HepG2 (cell line): ENCODE results near the gene PIGL. TPM values are rescaled to one million over a fixed set of nuclear protein-coding genes. Genes with fewer than 3 reads are reported as not detected.

Experiments used
- ATAD3A ChIP-seq: sonication (generic); formaldehyde crosslinking; IDR thresholded peaks from 2 replicates; pipeline ENCODE4 v1.4.0; 2020; ENCODE audit warnings: missing genetic modification reagents
- CHD4 ChIP-seq: fragments of 200-600 bp; sonication (generic); IDR thresholded peaks from 2 replicates; pipeline ENCODE4 v1.7.0; 2017; ENCODE audit warnings: mild to moderate bottlenecking, low read length, borderline replicate concordance
- HNF4G ChIP-seq, 2 experiments: sonication (generic) in 1 of 2; formaldehyde crosslinking in 1 of 2; IDR thresholded peaks; 2 replicates each; pipeline versions ENCODE4 v1.4.0 to v1.6.1; 2011 to 2020; ENCODE audit warnings: borderline replicate concordance in 2 of 2, low read depth in 2 of 2, mild to moderate bottlenecking in 2 of 2, low read length in 1 of 2, missing genetic modification reagents in 1 of 2, moderate library complexity in 1 of 2
- HNRNPLL ChIP-seq: fragments of 200-400 bp; formaldehyde crosslinking; IDR thresholded peaks from 2 replicates; pipeline ENCODE4 v1.6.1; 2017; ENCODE audit warnings: mild to moderate bottlenecking, low read depth, low read length; ENCODE audit not compliant: poor library complexity, severe bottlenecking
- MEF2D ChIP-seq: sonication (generic); formaldehyde crosslinking; IDR thresholded peaks from 2 replicates; pipeline ENCODE4 v1.5.1; 2020; ENCODE audit warnings: mild to moderate bottlenecking, missing genetic modification reagents
- NBN ChIP-seq: fragments of 450-650 bp; conservative IDR thresholded peaks from 2 replicates; pipeline ENCODE4 v1.6.1; 2017
- PHF21A ChIP-seq: sonication (generic); formaldehyde crosslinking; IDR thresholded peaks from 2 replicates; pipeline ENCODE4 v1.5.0; 2020; ENCODE audit warnings: mild to moderate bottlenecking, missing genetic modification reagents
- ZNF780A ChIP-seq: sonication (generic); formaldehyde crosslinking; IDR thresholded peaks from 2 replicates; pipeline ENCODE4 v1.8.0; 2022; ENCODE audit warnings: mild to moderate bottlenecking, missing genetic modification reagents, moderate library complexity
- ZNF790 ChIP-seq: sonication (generic); formaldehyde crosslinking; IDR thresholded peaks from 2 replicates; pipeline ENCODE4 v1.8.0; 2022; ENCODE audit warnings: missing genetic modification reagents, mild to moderate bottlenecking, borderline replicate concordance
- polyA plus RNA-seq, 8 experiments: library from polyadenylated mRNA; depleted of rRNA in 3 of 8; stranded (reverse) in 7 of 8; unstranded in 1 of 8; fragments of >200 nt; fragmentation: Illumina TruSeq in 4 of 8; extraction: Trizol in 4 of 8; gene quantifications; 2 replicates each; pipeline versions ENCODE4 v1.2.1 to v1.2.3, GENCODE V29; 2011 to 2016; ENCODE audit warnings: low read depth in 4 of 8, missing spikeins in 1 of 8, mixed read lengths in 1 of 8; ENCODE audit not compliant: insufficient read depth in 1 of 8
- total RNA-seq, 5 experiments: library from RNA; depleted of rRNA; stranded (reverse); fragments of >200 nt; fragmentation: Illumina TruSeq; extraction: Trizol; gene quantifications; 2 replicates each; pipeline ENCODE4 v1.2.3, GENCODE V29; 2016; ENCODE audit warnings: low read depth in 1 of 5
- TF ChIP-seq, protein P1 (sequence below), 2 experiments: sonication (generic) in 1 of 2; formaldehyde crosslinking in 1 of 2; IDR thresholded peaks; 2 replicates each; pipeline versions ENCODE4 v1.4.0 to v1.6.1; 2016 to 2020; ENCODE audit warnings: borderline replicate concordance in 1 of 2, low read depth in 1 of 2, mild to moderate bottlenecking in 1 of 2, missing genetic modification reagents in 1 of 2
- TF ChIP-seq, protein P2 (sequence below): sonication (generic); formaldehyde crosslinking; IDR thresholded peaks from 2 replicates; pipeline ENCODE4 v1.4.0; 2020; ENCODE audit warnings: missing genetic modification reagents
- TF ChIP-seq, protein P3 (sequence below): sonication (generic); formaldehyde crosslinking; IDR thresholded peaks from 2 replicates; pipeline ENCODE4 v1.4.0; 2020; ENCODE audit warnings: missing genetic modification reagents
- TF ChIP-seq, protein P4 (sequence below): sonication (generic); formaldehyde crosslinking; IDR thresholded peaks from 2 replicates; pipeline ENCODE4 v1.8.0; 2022; ENCODE audit warnings: missing genetic modification reagents, mild to moderate bottlenecking, inconsistent platforms, borderline replicate concordance
- TF ChIP-seq, protein P5 (sequence below): sonication (generic); formaldehyde crosslinking; IDR thresholded peaks from 2 replicates; pipeline ENCODE4 v1.9.0; 2022; ENCODE audit warnings: low read depth, missing genetic modification reagents

PIGL gene
- total and polyA plus RNA-seq, 2 of the 13 experiments (the other 11 are each of a cell fraction or from before 2014, with no cell fraction given): 28.5 to 63.8 TPM

DNA sequence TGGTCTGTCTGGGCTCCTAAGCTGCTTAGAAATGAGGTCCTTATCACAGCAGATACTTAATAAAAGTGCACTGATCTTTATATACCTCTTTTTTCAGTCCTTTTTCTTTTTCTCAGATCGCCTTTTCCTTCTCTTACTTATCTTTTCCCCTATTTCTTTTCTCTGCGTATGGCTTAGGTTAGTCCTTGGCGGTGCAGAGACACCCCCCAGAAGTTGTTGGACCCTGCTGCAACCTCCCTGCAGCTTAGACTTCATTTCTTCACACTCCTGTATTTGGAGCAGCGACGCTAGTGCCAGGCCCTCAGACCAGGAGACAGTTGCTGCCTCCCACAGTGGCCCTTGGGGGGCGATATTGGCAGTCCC lies 68.6 kb downstream of the PIGL start (continued):
- TF ChIP-seq, protein P1, sequence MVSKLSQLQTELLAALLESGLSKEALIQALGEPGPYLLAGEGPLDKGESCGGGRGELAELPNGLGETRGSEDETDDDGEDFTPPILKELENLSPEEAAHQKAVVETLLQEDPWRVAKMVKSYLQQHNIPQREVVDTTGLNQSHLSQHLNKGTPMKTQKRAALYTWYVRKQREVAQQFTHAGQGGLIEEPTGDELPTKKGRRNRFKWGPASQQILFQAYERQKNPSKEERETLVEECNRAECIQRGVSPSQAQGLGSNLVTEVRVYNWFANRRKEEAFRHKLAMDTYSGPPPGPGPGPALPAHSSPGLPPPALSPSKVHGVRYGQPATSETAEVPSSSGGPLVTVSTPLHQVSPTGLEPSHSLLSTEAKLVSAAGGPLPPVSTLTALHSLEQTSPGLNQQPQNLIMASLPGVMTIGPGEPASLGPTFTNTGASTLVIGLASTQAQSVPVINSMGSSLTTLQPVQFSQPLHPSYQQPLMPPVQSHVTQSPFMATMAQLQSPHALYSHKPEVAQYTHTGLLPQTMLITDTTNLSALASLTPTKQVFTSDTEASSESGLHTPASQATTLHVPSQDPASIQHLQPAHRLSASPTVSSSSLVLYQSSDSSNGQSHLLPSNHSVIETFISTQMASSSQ (IDR thresholded peaks at IDR 0.05; ENCODE audit: low read depth): no peak
- TF ChIP-seq, protein P1 (CRISPR knock-in tag; IDR thresholded peaks at IDR 0.05; ENCODE audit: borderline replicate concordance): no peak
- TF ChIP-seq ZNF780A (CRISPR knock-in tag) (peak; percentile 53; the same call in 1 of the 2 replicates), MEF2D (CRISPR knock-in tag) (no peak), HNRNPLL (no peak), NBN (no peak), CHD4 (0 out of 2 replicates have a peak, but pooled peaks have one; percentile 10), ATAD3A (CRISPR knock-in tag) (no peak), HNF4G (IDR thresholded peaks at IDR 0.05; ENCODE audit: borderline replicate concordance, low read depth, low read length) (no peak), HNF4G (CRISPR knock-in tag; IDR thresholded peaks at IDR 0.05; ENCODE audit: borderline replicate concordance, low read depth) (no peak), PHF21A (CRISPR knock-in tag) (no peak), ZNF790 (CRISPR knock-in tag) (no peak)
- TF ChIP-seq, protein P2, sequence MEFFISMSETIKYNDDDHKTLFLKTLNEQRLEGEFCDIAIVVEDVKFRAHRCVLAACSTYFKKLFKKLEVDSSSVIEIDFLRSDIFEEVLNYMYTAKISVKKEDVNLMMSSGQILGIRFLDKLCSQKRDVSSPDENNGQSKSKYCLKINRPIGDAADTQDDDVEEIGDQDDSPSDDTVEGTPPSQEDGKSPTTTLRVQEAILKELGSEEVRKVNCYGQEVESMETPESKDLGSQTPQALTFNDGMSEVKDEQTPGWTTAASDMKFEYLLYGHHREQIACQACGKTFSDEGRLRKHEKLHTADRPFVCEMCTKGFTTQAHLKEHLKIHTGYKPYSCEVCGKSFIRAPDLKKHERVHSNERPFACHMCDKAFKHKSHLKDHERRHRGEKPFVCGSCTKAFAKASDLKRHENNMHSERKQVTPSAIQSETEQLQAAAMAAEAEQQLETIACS (CRISPR knock-in tag): 0 out of 2 replicates have a peak, but pooled peaks have one; percentile 37
- TF ChIP-seq, protein P3, sequence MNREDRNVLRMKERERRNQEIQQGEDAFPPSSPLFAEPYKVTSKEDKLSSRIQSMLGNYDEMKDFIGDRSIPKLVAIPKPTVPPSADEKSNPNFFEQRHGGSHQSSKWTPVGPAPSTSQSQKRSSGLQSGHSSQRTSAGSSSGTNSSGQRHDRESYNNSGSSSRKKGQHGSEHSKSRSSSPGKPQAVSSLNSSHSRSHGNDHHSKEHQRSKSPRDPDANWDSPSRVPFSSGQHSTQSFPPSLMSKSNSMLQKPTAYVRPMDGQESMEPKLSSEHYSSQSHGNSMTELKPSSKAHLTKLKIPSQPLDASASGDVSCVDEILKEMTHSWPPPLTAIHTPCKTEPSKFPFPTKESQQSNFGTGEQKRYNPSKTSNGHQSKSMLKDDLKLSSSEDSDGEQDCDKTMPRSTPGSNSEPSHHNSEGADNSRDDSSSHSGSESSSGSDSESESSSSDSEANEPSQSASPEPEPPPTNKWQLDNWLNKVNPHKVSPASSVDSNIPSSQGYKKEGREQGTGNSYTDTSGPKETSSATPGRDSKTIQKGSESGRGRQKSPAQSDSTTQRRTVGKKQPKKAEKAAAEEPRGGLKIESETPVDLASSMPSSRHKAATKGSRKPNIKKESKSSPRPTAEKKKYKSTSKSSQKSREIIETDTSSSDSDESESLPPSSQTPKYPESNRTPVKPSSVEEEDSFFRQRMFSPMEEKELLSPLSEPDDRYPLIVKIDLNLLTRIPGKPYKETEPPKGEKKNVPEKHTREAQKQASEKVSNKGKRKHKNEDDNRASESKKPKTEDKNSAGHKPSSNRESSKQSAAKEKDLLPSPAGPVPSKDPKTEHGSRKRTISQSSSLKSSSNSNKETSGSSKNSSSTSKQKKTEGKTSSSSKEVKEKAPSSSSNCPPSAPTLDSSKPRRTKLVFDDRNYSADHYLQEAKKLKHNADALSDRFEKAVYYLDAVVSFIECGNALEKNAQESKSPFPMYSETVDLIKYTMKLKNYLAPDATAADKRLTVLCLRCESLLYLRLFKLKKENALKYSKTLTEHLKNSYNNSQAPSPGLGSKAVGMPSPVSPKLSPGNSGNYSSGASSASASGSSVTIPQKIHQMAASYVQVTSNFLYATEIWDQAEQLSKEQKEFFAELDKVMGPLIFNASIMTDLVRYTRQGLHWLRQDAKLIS (CRISPR knock-in tag): no peak
- TF ChIP-seq, protein P4, sequence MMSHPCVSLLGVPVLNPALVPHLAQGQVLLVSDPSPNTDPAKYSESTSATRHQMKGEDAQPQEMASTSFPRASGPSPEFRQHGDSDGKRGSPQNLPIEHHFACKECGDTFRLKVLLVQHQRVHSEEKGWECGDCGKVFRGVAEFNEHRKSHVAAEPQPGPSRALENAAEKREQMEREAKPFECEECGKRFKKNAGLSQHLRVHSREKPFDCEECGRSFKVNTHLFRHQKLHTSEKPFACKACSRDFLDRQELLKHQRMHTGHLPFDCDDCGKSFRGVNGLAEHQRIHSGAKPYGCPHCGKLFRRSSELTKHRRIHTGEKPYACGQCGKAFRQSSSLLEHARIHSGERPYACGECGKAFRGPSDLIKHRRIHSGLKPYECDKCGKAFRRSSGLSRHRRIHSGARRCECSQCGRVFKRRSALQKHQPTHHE (CRISPR knock-in tag): 0 out of 2 replicates have a peak, but pooled peaks have one; percentile 50
- TF ChIP-seq, protein P5, sequence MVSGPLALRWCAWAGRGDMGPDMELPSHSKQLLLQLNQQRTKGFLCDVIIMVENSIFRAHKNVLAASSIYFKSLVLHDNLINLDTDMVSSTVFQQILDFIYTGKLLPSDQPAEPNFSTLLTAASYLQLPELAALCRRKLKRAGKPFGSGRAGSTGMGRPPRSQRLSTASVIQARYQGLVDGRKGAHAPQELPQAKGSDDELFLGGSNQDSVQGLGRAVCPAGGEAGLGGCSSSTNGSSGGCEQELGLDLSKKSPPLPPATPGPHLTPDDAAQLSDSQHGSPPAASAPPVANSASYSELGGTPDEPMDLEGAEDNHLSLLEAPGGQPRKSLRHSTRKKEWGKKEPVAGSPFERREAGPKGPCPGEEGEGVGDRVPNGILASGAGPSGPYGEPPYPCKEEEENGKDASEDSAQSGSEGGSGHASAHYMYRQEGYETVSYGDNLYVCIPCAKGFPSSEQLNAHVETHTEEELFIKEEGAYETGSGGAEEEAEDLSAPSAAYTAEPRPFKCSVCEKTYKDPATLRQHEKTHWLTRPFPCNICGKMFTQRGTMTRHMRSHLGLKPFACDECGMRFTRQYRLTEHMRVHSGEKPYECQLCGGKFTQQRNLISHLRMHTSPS (CRISPR knock-in tag): peak; percentile 40; the same call in 1 of the 2 replicates
